Hepatic stellate cell (primary cell): Measurements from ENCODE around the gene USP21.

Source experiments
- DNase-seq: peaks from one replicate; pipeline ENCODE4 v3.0.0; 2011; ENCODE audit warnings: low spot score

Gene USP21

DNA sequence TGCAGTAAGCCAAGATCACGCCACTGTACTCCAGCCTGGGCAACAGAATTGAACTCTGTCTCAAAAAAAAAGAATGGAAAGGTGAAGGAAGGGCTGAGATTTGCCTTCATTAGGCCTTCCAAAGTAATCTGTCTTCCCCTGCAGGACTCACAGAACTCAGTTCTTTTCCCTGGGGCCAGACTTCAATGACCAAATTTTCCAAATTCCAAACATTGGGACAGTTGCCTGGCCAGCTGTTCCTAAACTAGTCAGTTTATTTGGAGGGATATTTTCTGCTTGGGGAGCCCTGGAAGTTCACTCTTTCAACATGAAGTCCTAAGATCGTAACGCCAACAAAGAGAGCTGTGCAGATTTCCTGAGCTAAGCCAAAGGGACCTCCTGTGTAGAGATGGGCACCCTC, 21.4 kb upstream of the USP21 start:
- DNase-seq, result no peak

DNA sequence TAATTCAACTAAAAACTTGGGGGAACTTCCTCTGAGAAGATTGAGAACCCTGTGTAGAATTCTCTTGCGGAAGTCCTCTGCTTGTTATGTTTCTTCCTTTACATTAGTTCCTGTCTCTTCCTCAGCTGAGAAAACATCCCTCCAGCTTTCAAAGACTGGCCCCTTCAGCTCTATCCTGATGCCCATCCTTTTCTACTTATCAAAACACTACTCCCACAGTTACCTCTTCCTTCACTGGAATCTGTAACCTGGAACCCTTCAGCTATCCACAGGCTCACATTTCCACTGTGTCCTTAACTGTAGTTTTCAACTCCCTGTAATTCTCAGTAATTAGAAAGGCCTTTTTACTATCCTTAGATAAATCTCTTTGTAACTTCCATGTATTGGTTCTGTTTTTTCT, 20.9 kb upstream of the USP21 start:
- DNase-seq, result no peak

- peak; percentile 44 for DNase-seq
Measured at GRCh38 chr1:161139766-161140165, 19.5 kb upstream of the USP21 start.

DNA sequence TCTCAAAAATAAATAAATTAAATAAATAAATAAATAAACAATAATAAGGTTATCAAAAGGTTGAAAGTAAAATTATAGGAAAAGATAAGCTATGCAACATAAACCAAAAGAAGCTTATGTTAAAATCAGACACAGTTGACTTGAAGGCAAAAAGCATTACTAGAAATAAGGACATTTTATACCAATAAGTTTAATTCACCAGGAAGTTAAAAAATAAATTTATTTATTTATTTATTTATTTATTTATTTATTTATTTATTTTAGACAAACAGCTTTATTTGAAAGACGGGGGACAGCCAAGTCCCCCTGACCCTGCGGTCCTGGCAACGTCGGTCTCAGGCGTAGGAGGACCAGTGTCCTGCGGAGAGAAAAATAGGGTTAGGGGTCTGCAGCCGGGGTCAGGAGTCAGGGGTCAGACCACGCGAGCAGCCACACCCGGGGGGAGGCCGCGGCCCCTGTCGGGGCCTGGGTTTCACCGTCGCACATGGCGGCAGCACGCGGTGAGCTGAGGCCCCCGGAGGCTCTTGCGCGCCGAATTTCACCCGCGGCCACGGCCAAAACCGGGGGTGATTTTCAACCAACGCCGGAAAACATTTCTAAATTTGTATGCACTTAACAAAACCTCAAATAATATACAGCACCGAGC, 18.4 kb upstream of the USP21 start:
- DNase-seq, result no peak

DNA sequence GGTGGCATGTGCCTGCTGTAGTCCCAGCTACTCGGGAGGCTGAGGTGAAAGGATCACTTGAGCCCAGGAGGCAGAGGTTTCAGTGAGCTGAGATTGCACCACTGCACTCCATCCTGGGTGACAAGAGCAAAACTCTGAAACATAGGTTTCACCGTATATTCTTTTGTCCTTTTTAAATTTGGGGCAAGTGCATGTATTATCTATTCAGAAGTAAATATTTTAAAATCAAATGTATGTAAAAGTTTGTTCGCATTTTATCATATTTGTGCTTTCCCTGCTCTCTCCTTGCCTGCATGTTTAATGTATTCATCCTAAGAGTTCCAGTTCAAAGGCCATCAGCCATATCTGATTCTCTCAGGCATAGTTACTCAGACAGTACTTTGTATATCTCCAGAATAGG, 13.5 kb upstream of the USP21 start:
- DNase-seq, result no peak

DNA sequence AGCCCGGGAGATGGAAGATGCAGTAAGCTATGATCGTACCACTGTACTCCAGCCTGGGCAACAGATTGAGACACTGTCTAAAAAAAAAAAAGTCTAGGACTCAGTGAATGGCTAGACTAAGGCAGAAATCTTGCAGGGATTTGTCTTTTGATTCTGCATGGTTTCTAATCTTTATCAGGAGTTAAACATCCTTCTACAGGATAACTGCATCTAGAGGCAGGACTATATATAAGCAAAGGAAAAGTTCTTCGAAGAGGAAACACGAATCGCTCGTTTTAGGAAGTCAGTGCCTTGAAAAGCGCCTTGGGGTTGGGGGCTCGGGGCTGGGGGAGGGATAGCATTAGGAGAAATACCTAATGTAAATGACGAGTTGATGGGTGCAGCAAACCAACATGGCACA, 6.1 kb upstream of the USP21 start:
- no peak for DNase-seq

DNA sequence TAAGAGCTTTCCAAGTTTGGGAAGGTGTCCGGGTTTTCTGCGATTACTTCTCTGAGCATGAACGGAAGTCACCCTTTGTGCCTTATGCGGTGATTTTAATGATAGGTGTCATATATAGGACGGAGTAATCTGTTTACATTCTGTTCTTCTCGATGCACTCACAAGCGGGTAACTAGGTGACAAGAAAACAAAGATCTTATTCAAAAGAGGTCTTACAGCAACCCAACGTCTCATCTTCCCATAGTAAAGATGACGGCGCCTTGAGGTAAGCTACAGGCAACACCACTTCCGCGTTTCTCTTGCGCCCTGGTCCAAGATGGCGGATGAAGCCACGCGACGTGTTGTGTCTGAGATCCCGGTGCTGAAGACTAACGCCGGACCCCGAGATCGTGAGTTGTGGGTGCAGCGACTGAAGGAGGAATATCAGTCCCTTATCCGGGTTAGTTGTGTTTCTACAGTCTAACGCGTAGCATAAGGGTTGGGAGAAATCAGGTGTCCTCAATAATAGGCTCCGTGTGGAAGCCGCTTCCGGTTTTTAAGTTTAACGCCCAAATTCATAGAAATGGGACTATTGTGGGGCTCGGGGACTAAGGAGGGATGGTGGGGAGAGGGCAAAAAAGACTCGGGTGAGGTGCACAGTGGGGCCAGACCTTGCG, 5.5 kb upstream of the USP21 start, which contains the start of gene UFC1:
Gene UFC1 (plus strand): TSS at position 297 of the 656 bp plus-strand sequence. CDS start 20 bp downstream, at position 317.
- peak; percentile 90 for DNase-seq

DNA sequence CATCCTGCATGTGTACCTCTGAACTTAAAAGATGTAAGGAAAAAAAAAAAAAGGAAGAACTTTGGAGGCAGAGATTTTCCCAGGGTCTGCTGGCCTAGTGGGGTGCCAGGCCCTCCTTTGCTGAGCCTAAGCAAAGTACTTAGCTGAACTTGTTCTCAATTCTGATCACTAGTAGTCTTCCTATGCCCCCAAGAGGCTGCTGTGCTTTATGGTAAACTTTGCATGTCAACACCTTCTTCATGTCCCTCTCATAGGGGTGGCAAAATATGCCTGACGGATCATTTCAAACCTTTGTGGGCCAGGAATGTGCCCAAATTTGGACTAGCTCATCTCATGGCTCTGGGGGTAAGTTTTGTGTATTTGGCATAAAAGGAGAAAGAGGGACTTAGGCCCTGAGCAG, 1.4 kb upstream of the USP21 start:
- DNase-seq, result no peak

DNA sequence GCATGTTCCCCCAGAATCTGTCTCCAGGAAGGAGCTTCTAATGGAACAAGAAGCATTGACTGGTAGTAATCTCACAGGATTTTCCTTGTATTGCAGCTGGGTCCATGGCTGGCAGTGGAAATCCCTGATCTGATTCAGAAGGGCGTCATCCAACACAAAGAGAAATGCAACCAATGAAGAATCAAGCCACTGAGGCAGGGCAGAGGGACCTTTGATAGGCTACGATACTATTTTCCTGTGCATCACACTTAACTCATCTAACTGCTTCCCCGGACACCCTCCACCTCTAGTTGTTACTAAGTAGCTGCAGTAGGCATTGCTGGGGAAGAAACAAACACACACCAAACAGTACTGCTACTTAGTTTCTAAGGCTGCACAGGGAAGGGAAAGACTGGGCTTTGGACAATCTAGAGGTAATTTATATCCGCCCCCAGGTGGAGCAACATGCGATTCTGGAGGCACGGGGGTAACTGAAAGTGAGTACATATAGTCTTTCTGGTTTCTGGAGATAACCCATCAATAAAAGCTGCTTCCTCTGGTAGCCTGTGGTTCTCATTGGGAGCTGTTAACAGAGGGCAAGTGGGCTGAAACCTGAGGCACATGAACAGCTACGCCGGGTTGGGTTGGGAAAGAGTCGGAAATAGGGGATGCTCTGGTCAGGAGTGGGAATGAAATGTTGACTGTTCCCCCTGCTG, 837 bp upstream of the USP21 start:
- no peak for DNase-seq

DNA sequence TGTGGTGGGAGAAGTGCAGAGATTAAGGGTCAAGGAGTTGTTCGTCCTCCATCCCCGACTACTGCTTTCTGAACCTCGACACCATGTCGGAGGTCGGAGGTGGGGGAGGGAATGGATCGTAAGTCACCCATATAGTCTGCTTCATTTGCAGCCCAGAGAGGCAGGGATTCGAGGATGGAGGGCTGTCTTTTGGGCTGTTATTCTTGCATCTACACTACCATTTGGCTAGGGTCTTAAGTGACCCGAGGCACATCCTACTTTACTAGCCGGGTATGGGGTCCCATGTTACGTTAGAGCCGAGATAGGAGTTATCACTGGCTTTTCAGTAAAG, 578 bp downstream of the USP21 start:
- DNase-seq, result no peak

- no peak for DNase-seq
Measured at GRCh38 chr1:161160671-161161145, 1.4 kb downstream of the USP21 start.

DNA sequence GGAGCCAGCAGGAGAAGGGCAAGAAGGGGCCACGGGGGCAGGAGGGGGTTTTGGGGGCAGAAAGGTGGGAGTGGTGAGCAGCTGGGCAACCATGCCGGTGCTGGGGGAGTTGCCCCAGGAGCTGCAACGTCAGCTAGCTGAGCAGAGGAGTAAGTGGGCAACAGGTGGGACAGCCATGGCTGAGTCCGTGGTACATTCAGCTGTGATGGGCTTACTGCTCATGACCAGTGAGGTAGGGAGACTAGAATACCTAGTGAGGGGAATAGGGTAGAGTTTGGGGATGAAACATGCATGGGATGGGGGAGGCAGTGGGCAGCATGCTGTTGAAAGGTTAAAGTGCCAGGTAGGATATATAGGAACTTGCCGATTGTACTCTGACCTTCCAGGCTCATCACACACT, 2.4 kb downstream of the USP21 start:
- DNase-seq, result no peak

DNA sequence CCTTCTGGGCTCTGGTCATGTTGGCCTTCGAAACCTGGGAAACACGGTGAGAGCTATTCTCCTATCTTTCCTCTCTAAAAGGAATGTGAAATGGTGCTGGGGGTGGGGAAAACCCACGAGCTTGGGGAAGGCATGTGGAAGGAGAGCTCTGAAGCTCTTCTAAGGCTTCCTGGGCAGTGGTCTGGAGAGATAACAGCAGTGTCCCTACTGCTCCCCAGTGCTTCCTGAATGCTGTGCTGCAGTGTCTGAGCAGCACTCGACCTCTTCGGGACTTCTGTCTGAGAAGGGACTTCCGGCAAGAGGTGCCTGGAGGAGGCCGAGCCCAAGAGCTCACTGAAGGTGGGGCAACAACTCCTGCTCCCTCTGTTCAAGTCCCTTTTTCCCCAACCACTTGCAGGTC, 2.8 kb downstream of the USP21 start:
- DNase-seq, result no peak

DNA sequence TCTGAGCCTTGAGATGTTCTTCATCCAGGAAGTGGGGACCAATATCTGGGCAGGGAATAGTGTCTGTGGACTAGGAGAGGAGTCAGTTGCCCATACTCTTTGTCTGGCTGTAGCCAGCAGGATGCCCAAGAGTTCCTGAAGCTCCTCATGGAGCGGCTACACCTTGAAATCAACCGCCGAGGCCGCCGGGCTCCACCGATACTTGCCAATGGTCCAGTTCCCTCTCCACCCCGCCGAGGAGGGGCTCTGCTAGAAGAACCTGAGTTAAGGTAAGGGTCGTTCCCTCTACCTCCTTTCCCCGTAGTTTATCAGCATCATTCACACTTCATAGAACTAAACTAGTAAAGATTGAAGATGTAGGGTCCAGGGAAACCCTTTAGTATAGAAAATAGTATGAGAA, 3.5 kb downstream of the USP21 start:
- no peak for DNase-seq

DNA sequence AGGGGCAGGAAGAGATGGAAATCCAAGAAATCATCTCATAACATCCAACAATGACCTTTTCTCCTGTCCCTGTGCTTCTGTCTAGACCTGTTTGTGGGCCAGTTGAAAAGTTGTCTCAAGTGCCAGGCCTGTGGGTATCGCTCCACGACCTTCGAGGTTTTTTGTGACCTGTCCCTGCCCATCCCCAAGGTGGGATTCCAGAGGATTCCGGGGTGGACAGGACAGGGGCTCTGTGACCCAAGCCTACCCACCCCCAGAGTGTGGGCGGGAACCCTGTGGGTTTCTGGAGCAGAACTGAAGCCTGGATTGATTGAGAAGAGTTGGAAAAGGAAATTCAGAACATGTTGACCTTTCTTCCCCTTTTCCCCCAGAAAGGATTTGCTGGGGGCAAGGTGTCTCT, 4.5 kb downstream of the USP21 start:
- DNase-seq, result no peak

- no peak for DNase-seq
Measured at GRCh38 chr1:161164901-161165610, 5.8 kb downstream of the USP21 start.

- peak; percentile 97 for DNase-seq
Measured at GRCh38 chr1:161165742-161166668, 6.7 kb downstream of the USP21 start, which contains the start of gene PPOX. Gene PPOX, plus strand, starts transcription at chr1:161166426. Its CDS starts 422 bp downstream, at chr1:161166848.

- DNase-seq, result no peak
Measured at GRCh38 chr1:161166669-161167548, 7.6 kb downstream of the USP21 start.

- no peak for DNase-seq
Measured at GRCh38 chr1:161168906-161169305, 9.6 kb downstream of the USP21 start.

DNA sequence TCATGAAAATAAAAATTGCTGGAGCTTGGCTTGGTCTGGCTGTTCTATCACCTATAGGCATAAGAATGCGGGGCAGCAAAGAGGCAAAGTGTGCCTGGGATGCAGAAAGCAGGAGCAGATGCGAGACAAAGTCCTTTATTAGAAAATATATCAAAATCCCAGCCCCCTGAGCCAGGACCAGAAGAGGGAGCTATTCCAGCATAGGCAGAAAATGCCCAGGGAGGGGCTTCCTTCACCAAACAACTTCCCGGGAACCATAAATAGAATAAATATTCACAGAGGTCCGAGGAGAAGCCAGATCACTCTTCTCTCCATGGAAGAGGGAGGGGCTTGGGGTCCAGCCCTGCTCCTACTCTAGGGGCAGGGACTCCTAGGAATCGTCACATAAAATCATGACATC, 11.9 kb downstream of the USP21 start:
- DNase-seq, result no peak

DNA sequence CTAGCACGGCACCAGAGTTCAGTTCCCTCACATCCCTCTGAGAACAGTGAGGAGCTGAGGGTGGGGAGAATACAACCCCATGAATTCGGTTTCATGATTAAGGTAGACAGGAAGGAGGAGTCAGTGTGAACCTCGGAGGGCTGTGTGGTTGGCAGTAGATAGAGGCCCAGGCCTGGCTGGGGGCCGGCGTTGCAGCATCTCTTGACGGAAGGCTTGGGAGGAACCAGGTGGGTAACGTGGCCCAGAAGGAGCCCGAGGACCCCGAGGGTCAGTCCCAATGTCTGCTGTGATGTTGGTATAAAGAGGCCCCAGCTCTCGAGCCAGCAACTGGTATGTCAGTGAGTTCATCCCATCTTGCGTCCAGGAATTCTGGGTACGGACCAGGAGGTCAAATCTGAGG, 12.4 kb downstream of the USP21 start:
- DNase-seq, result no peak
